Endothelial cell of umbilical vein (primary cell): ENCODE data around the gene NTNG1. TPM values are rescaled to one million over a fixed set of nuclear protein-coding genes. Genes with fewer than 3 reads are reported as not detected.

Source experiments
- BruUV-seq: library from RNA; stranded (reverse); fragments of 400-500 nt; replicated peaks from 2 replicates; lab custom pipeline; 2021; lab: Mats Ljungman, UMichigan
- CTCF ChIA-PET: fragments of 300-600, 350-600 bp; sonication (Branson Sonifier 250); formaldehyde crosslinking; loops from one replicate; lab custom pipeline; 2021; ENCODE audit warnings: antibody characterized with exemption, inconsistent platforms; lab: Charles Lee
- POLR2A ChIA-PET: fragments of 300-600, 350-600 bp; sonication (Branson Sonifier 250); formaldehyde crosslinking; loops from one replicate; lab custom pipeline; 2021; ENCODE audit warnings: antibody characterized with exemption, inconsistent platforms; lab: Charles Lee
- DNase-seq: peaks from one replicate; pipeline ENCODE4 v3.0.0-alpha.2; 2011; ENCODE audit warnings: low read depth, low spot score
- FAIRE-seq: peaks from 2 replicates; lab custom pipeline; 2011; peaks lifted over from hg19 to GRCh38; lab: Jason Lieb, UNC
- H2AFZ ChIP-seq: 2 replicates; pipeline ENCODE4 v1.6.0; 2012; ENCODE audit warnings: low read depth, low read length, control low read depth, inconsistent platforms
- H3K27ac ChIP-seq: 2 replicates; pipeline ENCODE4 v1.5.1; 2011; ENCODE audit warnings: low read depth, mild to moderate bottlenecking, control low read depth, low read length, moderate library complexity; ENCODE audit not compliant: insufficient read depth
- H3K27me3 ChIP-seq, 2 experiments: 2 replicates each; pipeline versions ENCODE4 v1.6.0 to v1.6.1; 2011; ENCODE audit warnings: low read length in 2 of 2, mixed read lengths in 1 of 2; ENCODE audit not compliant: control insufficient read depth in 2 of 2, insufficient read depth in 2 of 2
- H3K36me3 ChIP-seq, 2 experiments: 2 replicates in 1 of 2; 3 replicates in 1 of 2; pipeline ENCODE4 v1.5.1; 2011; ENCODE audit warnings: low read length in 2 of 2, mild to moderate bottlenecking in 1 of 2, moderate library complexity in 1 of 2; ENCODE audit not compliant: control insufficient read depth in 2 of 2, insufficient read depth in 2 of 2; ENCODE audit errors: extremely low read depth in 1 of 2
- H3K4me1 ChIP-seq: 3 replicates; pipeline ENCODE4 v1.5.1; 2011; ENCODE audit warnings: mild to moderate bottlenecking, low read length; ENCODE audit not compliant: control insufficient read depth, insufficient read depth; ENCODE audit errors: extremely low read depth
- H3K4me2 ChIP-seq: 2 replicates; pipeline ENCODE4 v1.6.1; 2011; ENCODE audit warnings: low read length, control low read depth, mixed read lengths; ENCODE audit not compliant: insufficient read depth
- H3K4me3 ChIP-seq, 3 experiments: fragments of 200-600 bp in 1 of 3; sonication (generic), shearing (Covaris generic) in 1 of 3; replicated peaks in 1 of 3; 2 replicates each; pipeline ENCODE4 v1.5.1; 2011 to 2016; ENCODE audit warnings: control low read depth in 3 of 3, low read length in 3 of 3, mild to moderate bottlenecking in 2 of 3, inconsistent platforms in 1 of 3, low read depth in 1 of 3, moderate library complexity in 1 of 3; ENCODE audit not compliant: insufficient read depth in 1 of 3
- H3K79me2 ChIP-seq: 2 replicates; pipeline ENCODE4 v1.6.0; 2012; ENCODE audit warnings: low read length, inconsistent platforms; ENCODE audit not compliant: control insufficient read depth, insufficient read depth
- H3K9ac ChIP-seq: replicated peaks from 2 replicates; pipeline ENCODE3; 2011; ENCODE audit warnings: low read length, control low read depth; ENCODE audit not compliant: insufficient read depth; ENCODE audit errors: extremely low read depth
- H3K9me1 ChIP-seq: replicated peaks from 3 replicates; pipeline ENCODE4 v1.6.0; 2011; ENCODE audit warnings: mild to moderate bottlenecking, low read length; ENCODE audit not compliant: control insufficient read depth, insufficient read depth; ENCODE audit errors: extremely low read depth
- H3K9me3 ChIP-seq: replicated peaks from 2 replicates; pipeline ENCODE4 v1.5.1; 2012; ENCODE audit warnings: low read length, inconsistent platforms; ENCODE audit not compliant: control insufficient read depth, insufficient read depth
- H4K20me1 ChIP-seq: replicated peaks from 2 replicates; pipeline ENCODE3; 2011; ENCODE audit warnings: mild to moderate bottlenecking, low read length; ENCODE audit not compliant: control insufficient read depth, insufficient read depth; ENCODE audit errors: extremely low read depth
- EZH2 ChIP-seq: IDR thresholded peaks from 2 replicates; pipeline ENCODE4 v1.6.1; 2012; ENCODE audit warnings: borderline replicate concordance, low read depth, mild to moderate bottlenecking, moderate library complexity, low read length, inconsistent platforms; ENCODE audit not compliant: severe bottlenecking
- FOS ChIP-seq: IDR thresholded peaks from 2 replicates; pipeline ENCODE4 v1.6.1; 2011; ENCODE audit warnings: mild to moderate bottlenecking, low read length, moderate library complexity, borderline replicate concordance; ENCODE audit not compliant: insufficient read depth
- GATA2 ChIP-seq: IDR thresholded peaks from 2 replicates; pipeline ENCODE4 v1.7.0; 2011; ENCODE audit warnings: low read depth, mild to moderate bottlenecking, moderate library complexity, mixed read lengths, low read length; ENCODE audit not compliant: insufficient read length, insufficient read depth
- JUN ChIP-seq: IDR thresholded peaks from 2 replicates; pipeline ENCODE4 v1.6.1; 2011; ENCODE audit warnings: borderline replicate concordance, low read depth; ENCODE audit not compliant: insufficient read length, insufficient read depth
- MAX ChIP-seq: IDR thresholded peaks from 2 replicates; pipeline ENCODE4 v1.6.1; 2011; ENCODE audit not compliant: insufficient read depth, insufficient read length
- MYC ChIP-seq: IDR thresholded peaks from one replicate; pipeline ENCODE4 v1.6.1; 2011; ENCODE audit warnings: mild to moderate bottlenecking, low read depth, low read length
- POLR2A ChIP-seq: IDR thresholded peaks from 2 replicates; pipeline ENCODE4 v1.6.1; 2012; ENCODE audit warnings: low read depth, mild to moderate bottlenecking, control low read depth, low read length
- POLR2AphosphoS5 ChIP-seq: IDR thresholded peaks from 2 replicates; pipeline ENCODE4 v1.6.1; 2012; ENCODE audit warnings: low read depth, mild to moderate bottlenecking, control low read depth, low read length, moderate library complexity; ENCODE audit not compliant: insufficient read depth
- dilution Hi-C: fragments of 300-500 bp; cut with MboI; formaldehyde crosslinking; loops from one replicate; pipeline ENCODE4 v1.15.0; 2019; ENCODE audit warnings: low sequenced_read_pairs; ENCODE audit not compliant: extremely low pct_ligation_motif_present
- intact Hi-C: fragments of 100-400 bp; cut with micrococcal nuclease; formaldehyde crosslinking; loops from one replicate; pipeline ENCODE4 v1.10.0; 2022
- polyA plus RNA-seq, 4 experiments: library from polyadenylated mRNA; depleted of rRNA in 3 of 4; stranded (reverse) in 3 of 4; unstranded in 1 of 4; fragments of >200 nt; gene quantifications; 2 replicates each; pipeline versions ENCODE4 v1.2.1 to v1.2.3, GENCODE V29; 2011 to 2012; ENCODE audit warnings: missing spikeins in 1 of 4
- total RNA-seq: library from RNA; stranded (reverse); gene quantifications from 2 replicates; pipeline ENCODE4 v1.2.3, GENCODE V29; 2021
- TF ChIP-seq, protein P1 (sequence below), 2 donors: IDR thresholded peaks; 1 replicate in 1 of 2; 2 replicates in 1 of 2; pipeline ENCODE4 v1.5.1; 2011; ENCODE audit warnings: low read length in 2 of 2, mild to moderate bottlenecking in 2 of 2, moderate library complexity in 2 of 2, control low read depth in 1 of 2, inconsistent platforms in 1 of 2, low read depth in 1 of 2; ENCODE audit not compliant: insufficient read depth in 1 of 2; ENCODE audit errors: extremely low read depth in 1 of 2

The NTNG1 gene
- total and polyA plus RNA-seq, 2 donors (not counting 3 experiments of a cell fraction or from before 2014, with no cell fraction given) = not detected

DNA sequence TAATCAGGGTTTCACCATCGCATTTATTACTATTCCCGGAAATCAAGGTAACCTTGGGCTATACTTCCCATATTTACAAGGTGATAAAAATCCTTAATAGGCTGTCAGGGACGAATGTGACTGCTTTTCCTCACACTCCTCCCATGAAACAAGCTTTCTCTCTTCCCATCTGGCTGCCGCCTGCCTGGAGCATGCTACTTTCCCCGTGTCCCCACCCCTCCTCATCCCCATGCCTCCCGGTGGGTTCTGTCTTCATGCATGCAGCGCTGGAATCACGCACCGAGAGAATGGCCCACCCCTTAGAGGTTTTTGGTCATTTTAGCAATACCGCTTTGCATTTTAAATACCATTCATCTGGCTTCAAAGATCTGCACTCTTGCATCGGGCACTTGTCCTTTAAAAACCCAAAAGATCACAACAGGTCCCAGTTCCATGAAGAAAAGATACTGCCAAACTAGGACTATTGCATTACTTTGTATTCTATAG, 339.1 kb downstream of the NTNG1 start:
- Histone ChIP-seq H3K9ac (no peak overlapping the region), H3K27me3 (no peaks in the 10 kb centered on the region), H2AFZ (no peak overlapping the region), H3K9me3 (no peaks in the 10 kb centered on the region), H3K36me3 (no peaks in the 10 kb centered on the region), H3K4me1 (no peaks in the 10 kb centered on the region), H3K4me2 (no peak overlapping the region), H4K20me1 (no peaks in the 10 kb centered on the region), H3K79me2 (no peaks in the 10 kb centered on the region), H3K4me3 (no peak overlapping the region), H3K9me1 (no peaks in the 10 kb centered on the region), H3K27ac (no peak overlapping the region)
- BruUV-seq = no TSS peak
- ChIA-PET POLR2A (no interaction called here), CTCF (no interaction called here)
- FAIRE-seq (no peak), DNase-seq (no peak)
- TF ChIP-seq GATA2 (no peak), EZH2 (no peak), POLR2A (no peak), POLR2AphosphoS5 (no peak), FOS (no peak), MAX (no peak), MYC (no peak), JUN (no peak)
- TF ChIP-seq, protein P1, sequence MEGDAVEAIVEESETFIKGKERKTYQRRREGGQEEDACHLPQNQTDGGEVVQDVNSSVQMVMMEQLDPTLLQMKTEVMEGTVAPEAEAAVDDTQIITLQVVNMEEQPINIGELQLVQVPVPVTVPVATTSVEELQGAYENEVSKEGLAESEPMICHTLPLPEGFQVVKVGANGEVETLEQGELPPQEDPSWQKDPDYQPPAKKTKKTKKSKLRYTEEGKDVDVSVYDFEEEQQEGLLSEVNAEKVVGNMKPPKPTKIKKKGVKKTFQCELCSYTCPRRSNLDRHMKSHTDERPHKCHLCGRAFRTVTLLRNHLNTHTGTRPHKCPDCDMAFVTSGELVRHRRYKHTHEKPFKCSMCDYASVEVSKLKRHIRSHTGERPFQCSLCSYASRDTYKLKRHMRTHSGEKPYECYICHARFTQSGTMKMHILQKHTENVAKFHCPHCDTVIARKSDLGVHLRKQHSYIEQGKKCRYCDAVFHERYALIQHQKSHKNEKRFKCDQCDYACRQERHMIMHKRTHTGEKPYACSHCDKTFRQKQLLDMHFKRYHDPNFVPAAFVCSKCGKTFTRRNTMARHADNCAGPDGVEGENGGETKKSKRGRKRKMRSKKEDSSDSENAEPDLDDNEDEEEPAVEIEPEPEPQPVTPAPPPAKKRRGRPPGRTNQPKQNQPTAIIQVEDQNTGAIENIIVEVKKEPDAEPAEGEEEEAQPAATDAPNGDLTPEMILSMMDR (IDR thresholded peaks at IDR 0.05; ENCODE audit: extremely low read depth in 1 of 2, insufficient read depth in 1 of 2, low read depth in 1 of 2, low read length in 2 of 2) = no peak
- intact Hi-C loops (no loop called here), dilution Hi-C loops (no loop called here)
